GM23248 (cell line): ENCODE measurements around the gene MYORG.

ENCODE experiments used
- EZH2 ChIP-seq: fragments of 200-600 bp; sonication (generic); IDR thresholded peaks from 2 replicates; pipeline ENCODE4 v1.6.1; 2018; ENCODE audit warnings: antibody characterized with exemption, mild to moderate bottlenecking; ENCODE audit not compliant: insufficient read depth, poor library complexity, severe bottlenecking
- EZH2phosphoT487 ChIP-seq: fragments of 200-600 bp; sonication (generic); IDR thresholded peaks from 2 replicates; pipeline ENCODE4 v1.6.1; 2018; ENCODE audit warnings: antibody characterized with exemption, moderate library complexity, mild to moderate bottlenecking, low read depth; ENCODE audit not compliant: insufficient read depth

DNA sequence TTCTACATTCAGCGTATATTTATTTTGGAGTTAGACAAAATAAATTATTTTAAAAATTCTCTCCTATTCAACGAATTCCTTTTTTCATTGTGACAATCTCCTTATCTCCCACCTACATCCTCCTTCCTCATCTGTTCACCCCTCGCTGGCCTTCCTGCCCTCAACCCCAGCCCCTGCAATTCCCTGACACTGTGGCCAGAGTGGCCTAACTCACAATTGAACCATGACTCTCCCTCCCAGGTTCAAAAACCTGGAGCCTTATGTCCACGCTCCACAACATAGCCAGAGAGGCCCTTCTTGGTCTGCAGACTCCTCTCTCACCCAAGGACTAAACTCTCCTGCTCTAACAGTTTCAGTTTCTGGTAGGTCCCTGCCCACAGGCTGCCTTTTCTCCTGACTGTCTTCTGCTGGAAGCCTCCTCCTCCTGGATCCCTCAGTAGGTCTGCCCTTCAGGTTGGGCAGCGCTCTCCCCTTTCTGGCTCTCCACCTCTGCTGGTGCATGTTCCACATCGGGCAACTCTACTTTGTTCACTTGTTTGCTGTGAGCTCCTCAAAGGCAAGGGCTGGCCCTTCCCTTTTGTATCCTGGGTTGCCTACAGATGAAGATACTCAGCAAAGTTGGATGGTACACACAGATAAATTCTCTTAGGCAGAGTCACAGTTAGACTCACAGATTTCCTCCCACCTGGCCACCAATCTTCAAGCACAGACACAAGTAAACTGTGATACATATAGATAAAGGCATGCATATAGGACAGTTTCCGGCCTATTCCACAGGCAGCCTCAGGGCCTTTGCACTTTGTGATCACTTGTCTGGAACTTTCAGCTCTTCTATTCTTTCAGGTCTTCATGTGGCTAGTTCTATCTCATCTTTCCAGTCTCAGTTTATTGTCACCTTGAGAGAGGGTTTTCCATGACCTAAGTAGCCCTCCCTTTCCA is 19.8 kb upstream of the MYORG start:
- no peak for TF ChIP-seq EZH2phosphoT487
- no peak for TF ChIP-seq EZH2
